IPS-11a (cell line): ENCODE results near the gene HDGFL1.

Experiments used
- H3K4me3 ChIP-seq: one replicate; pipeline ENCODE4 v1.5.1; 2013; ENCODE audit warnings: low read depth, low read length, control low read depth

Gene HDGFL1

DNA sequence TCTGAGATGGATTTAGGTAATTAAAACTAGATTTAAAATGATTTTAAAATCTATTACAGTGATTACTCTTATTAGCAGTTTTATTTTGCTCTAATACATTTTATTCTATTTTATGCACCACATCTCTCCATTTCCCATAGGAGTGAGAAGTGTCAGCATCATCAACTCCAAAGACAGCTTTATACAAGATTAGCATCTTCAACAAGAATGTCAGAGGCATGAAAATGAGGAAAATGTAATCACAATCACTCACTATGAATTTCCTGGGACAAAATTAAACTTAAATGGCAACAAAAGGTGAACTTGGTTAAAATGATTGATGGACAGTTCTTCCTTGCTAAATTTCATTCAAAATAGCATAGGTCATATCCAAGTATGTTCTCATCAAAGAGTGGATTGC is 19.8 kb downstream of the HDGFL1 start:
- no peak overlapping the region for H3K4me3 ChIP-seq

DNA sequence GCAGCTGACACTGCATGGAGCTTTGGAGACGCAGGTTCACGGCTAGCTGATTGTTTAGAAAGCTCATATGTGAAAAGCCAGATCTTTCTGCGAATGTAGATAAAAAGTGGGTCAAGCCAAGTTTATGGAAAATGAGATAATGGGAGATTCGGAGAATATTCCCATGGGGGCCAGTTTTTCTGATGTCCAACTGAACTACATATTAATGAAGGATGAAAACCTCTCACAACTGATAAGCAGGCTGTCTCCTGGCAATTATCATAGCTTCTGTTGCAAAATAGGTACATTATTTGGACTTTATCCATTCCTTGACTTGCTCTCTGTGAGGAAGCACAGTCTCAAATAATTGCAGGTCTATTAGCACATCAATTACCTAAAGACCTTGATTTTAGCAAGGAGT is 21.1 kb downstream of the HDGFL1 start:
- H3K4me3 ChIP-seq, result no peak overlapping the region

DNA sequence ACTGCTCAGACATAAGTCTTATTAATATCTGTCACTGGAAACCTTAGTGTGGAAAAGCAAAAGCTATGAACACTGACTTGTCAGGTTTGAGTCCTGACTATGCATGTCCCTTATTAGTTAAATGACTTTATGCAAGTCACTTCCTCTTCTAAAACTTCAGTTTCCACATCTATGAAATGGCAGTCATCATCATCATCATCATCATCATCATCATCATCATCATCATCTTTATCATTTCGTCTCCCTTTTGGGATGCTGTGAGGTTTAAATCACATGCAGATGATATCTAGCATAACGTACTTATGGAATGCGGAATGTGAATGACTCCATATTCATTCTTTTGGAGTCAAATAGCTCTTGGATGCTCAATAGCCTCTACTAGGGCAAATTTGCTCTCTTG is 24.5 kb downstream of the HDGFL1 start:
- no peak overlapping the region for H3K4me3 ChIP-seq

DNA sequence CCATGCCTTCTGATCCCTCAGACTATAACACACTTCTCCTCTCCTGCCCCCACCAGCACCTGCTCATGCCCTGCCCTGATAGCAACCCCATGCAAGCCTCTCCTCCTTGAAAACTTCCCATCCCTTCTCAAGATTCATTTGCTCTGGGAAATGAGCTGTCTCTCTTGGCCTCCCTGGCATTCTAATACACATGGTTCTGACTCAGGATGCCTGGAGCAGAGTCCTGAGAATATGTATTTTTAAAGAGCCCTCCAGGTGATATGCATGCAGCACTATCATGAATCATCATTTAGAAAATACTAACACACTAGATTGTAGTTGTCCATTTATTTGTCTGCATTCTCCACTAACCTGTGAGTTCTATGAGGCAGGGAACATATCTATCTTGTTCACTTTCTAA is 26.6 kb downstream of the HDGFL1 start:
- no peak overlapping the region for H3K4me3 ChIP-seq

DNA sequence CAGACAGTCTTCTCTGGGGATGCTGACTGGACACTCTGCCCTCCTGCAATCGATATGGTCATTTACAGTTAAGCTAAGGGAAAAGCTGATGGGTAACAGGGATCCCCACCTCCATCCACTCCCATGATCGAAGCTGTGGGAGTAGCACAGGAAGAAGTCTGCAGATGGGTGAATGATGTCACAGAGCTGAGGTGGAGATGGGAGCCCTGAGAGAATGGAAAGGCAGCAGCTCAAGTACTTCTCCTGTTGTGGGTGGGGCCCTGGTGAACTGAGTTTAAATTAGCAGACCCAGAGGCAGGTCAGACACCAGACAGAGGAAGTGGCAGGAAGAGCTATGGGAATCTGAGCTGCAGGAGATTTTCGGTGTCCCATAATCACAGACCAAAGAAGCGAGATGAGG is 29.0 kb downstream of the HDGFL1 start:
- no peak overlapping the region for H3K4me3 ChIP-seq

DNA sequence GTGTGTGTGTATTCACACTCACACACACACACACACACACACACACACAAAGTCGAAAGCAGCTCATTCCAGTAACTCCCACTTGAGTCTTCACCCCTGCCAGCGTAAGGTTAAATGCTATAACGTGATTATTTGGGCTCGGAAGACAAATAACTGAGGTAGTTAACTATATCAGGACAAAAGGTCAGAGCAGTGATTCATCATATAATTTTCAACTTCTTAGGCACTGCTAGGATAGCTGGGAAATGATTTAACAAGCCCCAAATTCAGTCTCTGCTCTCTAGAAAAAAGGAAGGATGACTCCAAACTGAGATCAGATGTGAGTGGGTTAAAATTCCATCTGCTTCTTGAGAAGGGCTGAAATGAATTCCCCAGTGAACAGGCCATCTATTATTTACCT is 30.7 kb downstream of the HDGFL1 start:
- H3K4me3 ChIP-seq, result no peak overlapping the region

DNA sequence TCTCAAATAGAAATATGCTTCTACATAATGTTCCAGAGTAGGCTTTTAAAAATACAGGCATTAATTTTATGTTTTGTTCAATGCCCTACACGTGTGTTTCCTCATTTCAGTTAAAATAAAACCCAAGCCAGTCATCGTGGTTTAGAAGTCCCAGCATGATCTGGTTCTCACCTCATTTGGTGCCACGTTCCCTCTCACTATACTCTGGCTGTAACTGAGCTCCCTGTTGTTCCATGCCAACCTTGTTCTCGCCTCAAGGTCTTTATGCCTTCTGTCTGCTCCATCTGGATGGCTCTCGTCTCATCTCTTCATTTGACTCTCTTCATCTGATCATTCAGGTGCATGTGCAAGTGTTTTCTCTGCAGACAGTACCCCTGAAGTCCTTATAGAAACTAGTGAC is 32.6 kb downstream of the HDGFL1 start:
- H3K4me3 ChIP-seq, result no peak overlapping the region

DNA sequence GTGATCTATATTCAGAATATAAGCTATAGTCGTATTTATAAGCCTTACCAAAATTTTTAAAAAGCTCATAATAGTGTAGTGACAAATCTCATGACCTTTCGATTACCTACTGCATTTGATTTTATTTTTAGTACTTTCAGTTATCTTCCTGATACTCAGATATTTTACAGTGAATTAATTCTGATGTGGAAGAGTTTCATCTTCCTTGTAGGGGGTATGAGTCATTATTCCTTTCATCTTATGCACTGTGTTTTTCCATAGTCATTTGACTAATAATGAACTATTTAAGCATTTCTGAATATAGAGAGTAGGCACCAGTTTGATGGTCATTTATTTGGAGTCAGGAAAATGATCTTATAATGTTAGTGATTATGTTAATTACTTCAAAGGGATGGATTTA is 36.4 kb downstream of the HDGFL1 start:
- H3K4me3 ChIP-seq, result no peak overlapping the region

DNA sequence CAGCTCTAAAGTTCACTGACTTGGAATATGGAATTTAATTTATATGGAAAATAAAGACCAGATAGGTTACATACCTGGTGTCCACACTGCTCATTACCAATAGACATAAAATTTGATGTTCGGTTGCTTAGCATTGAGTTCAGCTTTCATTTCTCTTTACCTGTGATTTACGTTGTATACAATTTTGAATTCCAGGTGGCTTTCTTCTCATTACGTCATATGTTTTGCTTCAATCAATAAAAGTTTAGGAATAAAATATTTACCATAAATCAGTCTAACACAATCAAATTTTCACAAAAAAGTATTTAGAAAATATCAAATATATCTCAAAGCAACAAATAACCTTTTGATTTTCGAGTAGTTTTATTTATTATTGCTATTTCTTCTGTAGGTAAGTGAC is 40.8 kb downstream of the HDGFL1 start:
- no peak overlapping the region for H3K4me3 ChIP-seq

DNA sequence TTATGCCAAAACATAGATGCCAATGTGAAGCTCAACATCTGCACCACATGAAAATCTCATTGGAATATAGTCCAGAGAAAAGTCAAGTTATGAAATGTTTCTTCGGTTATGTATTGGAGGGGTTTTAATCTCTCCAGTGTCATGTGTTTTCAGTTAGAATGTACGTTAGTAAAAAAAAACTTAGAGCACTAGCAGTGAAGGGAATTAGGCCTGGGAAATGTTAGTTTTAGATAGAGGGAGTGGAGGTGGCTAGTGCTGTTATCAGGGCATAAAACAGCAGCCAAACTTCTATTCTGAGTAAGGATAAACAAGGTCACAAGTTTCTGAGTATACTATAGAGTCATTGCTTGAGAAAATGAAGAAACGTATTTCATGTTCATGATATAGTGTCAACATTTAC is 42.9 kb downstream of the HDGFL1 start:
- H3K4me3 ChIP-seq, result no peak overlapping the region

DNA sequence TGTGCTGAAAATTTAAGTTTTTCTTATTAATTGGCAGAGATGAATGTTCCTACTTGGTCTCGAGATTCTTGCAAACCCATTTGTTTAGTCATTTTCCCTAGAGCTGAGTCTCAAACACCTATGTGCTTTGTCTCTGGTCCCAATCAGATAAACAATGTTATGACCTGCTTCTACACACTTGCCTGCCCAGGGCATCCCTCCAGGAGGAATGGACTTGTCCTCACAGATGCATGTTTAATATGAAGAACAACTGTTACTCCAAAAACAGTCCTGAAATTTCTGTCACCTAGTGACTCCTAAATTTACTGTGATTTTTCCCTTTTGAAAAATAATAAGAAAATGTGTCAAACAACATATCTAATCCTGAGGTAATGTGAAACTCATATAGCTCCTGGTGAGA is 43.7 kb downstream of the HDGFL1 start:
- no peak overlapping the region for H3K4me3 ChIP-seq

DNA sequence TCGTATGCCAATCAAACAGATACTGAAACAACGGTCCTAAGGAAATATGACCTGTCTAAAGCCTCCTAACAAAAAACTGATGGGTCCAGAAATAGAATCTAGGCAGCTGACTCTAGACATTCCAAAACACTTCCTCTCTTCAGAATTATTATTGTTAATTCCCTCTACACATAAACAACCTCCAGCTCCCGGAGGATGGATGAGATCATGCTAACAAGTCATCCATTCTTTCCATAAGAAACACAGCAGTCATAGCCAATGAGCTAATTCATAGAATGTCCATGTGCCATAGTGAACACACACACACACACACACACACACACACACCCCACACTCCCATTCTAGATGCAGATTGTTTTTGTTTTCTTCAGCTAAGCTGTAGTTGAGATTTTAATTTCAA is 44.3 kb downstream of the HDGFL1 start:
- no peak overlapping the region for H3K4me3 ChIP-seq

DNA sequence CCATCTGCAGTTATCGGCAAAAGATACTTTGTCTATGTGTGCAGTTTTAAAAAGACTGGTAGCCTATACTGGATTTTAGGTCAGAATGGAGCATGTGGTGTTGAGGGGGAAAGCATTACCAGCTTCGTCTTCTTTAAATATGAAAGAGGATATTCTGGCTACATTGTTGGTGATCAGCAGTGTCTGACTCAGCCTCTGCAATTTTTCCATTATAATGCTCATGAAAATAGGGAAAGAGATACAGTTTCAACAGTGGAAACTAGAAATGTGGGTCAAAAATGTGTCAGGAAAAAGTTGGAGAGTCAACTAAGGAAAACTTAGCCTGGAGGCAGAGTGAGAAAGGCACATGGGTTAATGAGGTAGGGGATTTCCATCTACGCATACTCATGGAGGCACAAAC is 45.2 kb downstream of the HDGFL1 start:
- H3K4me3 ChIP-seq, result no peak overlapping the region

DNA sequence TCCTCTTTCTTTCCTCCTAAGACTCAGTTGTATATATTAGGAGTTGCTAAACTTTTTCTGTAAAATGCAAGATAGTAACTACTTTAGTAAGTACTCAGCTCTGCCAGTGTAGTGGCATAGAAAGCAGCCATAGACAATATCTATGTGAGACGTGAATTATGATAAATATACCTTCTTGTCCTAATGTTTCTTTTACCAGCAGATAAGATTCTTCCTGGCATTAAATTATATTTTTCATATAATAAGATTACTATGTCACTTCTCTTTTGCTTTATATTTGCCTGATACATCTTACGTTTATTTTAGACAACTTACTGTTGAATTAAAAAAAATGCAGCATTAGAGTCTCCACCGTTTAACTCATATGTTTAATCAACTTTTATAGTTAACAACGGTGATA is 51.7 kb downstream of the HDGFL1 start:
- no peak overlapping the region for H3K4me3 ChIP-seq
